Panc1 (cell line): ENCODE data around the gene GNMT. TPM values are rescaled to one million over a fixed set of nuclear protein-coding genes. Genes with fewer than 3 reads are reported as not detected.

Experiments used
- ATAC-seq: fragments of 200-7000 bp; cut with Tn5 transposase; 2 replicates; pipeline ENCODE4 v1.9.1; 2020; ENCODE audit warnings: mild to moderate bottlenecking, moderate library complexity
- Bru-seq: library from RNA; stranded (reverse); fragments of 400-500 nt; gene quantifications from one replicate; lab custom pipeline; 2021; lab: Mats Ljungman, UMichigan
- BruChase-seq, 2 experiments: library from RNA; stranded (reverse); fragments of 400-500 nt; gene quantifications; one replicate each; lab custom pipeline; 2021; lab: Mats Ljungman, UMichigan
- BruUV-seq: library from RNA; stranded (reverse); fragments of 400-500 nt; replicated peaks from 2 replicates; lab custom pipeline; 2021; lab: Mats Ljungman, UMichigan
- CTCF ChIA-PET: fragments of 300-600 bp; sonication (Branson Sonifier 250); formaldehyde crosslinking; loops from one replicate; lab custom pipeline; 2022; ENCODE audit warnings: antibody characterized with exemption; lab: Charles Lee
- POLR2A ChIA-PET: fragments of 300-600 bp; sonication (Branson Sonifier 250); formaldehyde crosslinking; loops from one replicate; lab custom pipeline; 2022; ENCODE audit warnings: antibody characterized with exemption; lab: Charles Lee
- DNase-seq: peaks from one replicate; pipeline ENCODE4 v3.0.0-alpha.2; 2010; ENCODE audit warnings: low read depth, low spot score
- H3K27ac ChIP-seq: 2 replicates; pipeline ENCODE4 v1.5.1; 2011; ENCODE audit warnings: mild to moderate bottlenecking, low read length, inconsistent platforms
- H3K27me3 ChIP-seq: fragments of 200-500 bp; sonication (Bioruptor generic); 2 replicates; pipeline ENCODE4 v1.6.0; 2014; ENCODE audit warnings: low read length, inconsistent platforms; ENCODE audit not compliant: control insufficient read depth, insufficient read depth
- H3K36me3 ChIP-seq: fragments of 200-500 bp; sonication (Bioruptor generic); 2 replicates; pipeline ENCODE4 v1.5.1; 2014; ENCODE audit warnings: inconsistent platforms, mild to moderate bottlenecking, low read length, moderate library complexity; ENCODE audit not compliant: control insufficient read depth, insufficient read depth
- H3K4me1 ChIP-seq: 2 replicates; pipeline ENCODE4 v1.5.1; 2011; ENCODE audit warnings: inconsistent platforms, mild to moderate bottlenecking, low read length, moderate library complexity; ENCODE audit not compliant: control insufficient read depth, insufficient read depth
- H3K4me3 ChIP-seq, 2 experiments: 2 replicates each; pipeline ENCODE4 v1.5.1; 2011 to 2012; ENCODE audit warnings: low read depth in 2 of 2, low read length in 2 of 2, mild to moderate bottlenecking in 2 of 2, inconsistent platforms in 1 of 2, moderate library complexity in 1 of 2
- H3K9me3 ChIP-seq: fragments of 200-500 bp; sonication (Bioruptor generic); 2 replicates; pipeline ENCODE4 v1.5.1; 2014; ENCODE audit warnings: low read depth, mild to moderate bottlenecking, inconsistent platforms, low read length, moderate library complexity; ENCODE audit not compliant: control insufficient read depth, insufficient read depth
- POLR2AphosphoS5 ChIP-seq: IDR thresholded peaks from 2 replicates; pipeline ENCODE4 v1.6.1; 2012; ENCODE audit warnings: mild to moderate bottlenecking, low read depth, low read length, moderate library complexity
- SIN3A ChIP-seq: IDR thresholded peaks from 2 replicates; pipeline ENCODE4 v1.6.1; 2012; ENCODE audit warnings: low read depth, mild to moderate bottlenecking, low read length, moderate library complexity, borderline replicate concordance; ENCODE audit not compliant: insufficient read depth
- TCF7L2 ChIP-seq: IDR thresholded peaks from 2 replicates; pipeline ENCODE4 v1.6.1; 2011; ENCODE audit warnings: mild to moderate bottlenecking, low read depth, low read length, inconsistent platforms
- in situ Hi-C: cut with HindIII; loops from 2 replicates; pipeline ENCODE4 v1.10.0; 2016; ENCODE audit warnings: low sequenced_read_pairs, low pct_unique_long_range_greater_than_20kb
- intact Hi-C: fragments of 100-400 bp; cut with micrococcal nuclease; formaldehyde crosslinking; loops from one replicate; pipeline ENCODE4 v1.10.0; 2022; ENCODE audit not compliant: unreplicated experiment
- long read RNA-seq: library from polyadenylated mRNA; unstranded; transcript quantifications from one replicate; pipeline ENCODE4 v2.0.0, GENCODE V29; 2021; ENCODE audit not compliant: unreplicated experiment
- polyA plus RNA-seq: library from polyadenylated mRNA; unstranded; fragments of >200 nt; gene quantifications from one replicate; pipeline ENCODE4 v1.2.1, GENCODE V29; 2012; ENCODE audit warnings: missing spikeins; ENCODE audit not compliant: insufficient read length
- total RNA-seq: library from RNA; stranded (reverse); gene quantifications from one replicate; pipeline ENCODE4 v1.2.1, GENCODE V29; 2021; ENCODE audit not compliant: unreplicated experiment
- TF ChIP-seq, protein P1 (sequence below), 2 experiments: IDR thresholded peaks; 2 replicates each; pipeline ENCODE4 v1.6.1; 2011 to 2012; ENCODE audit warnings: low read depth in 2 of 2, control low read depth in 1 of 2, low read length in 1 of 2, mild to moderate bottlenecking in 1 of 2, moderate library complexity in 1 of 2; ENCODE audit not compliant: insufficient read depth in 1 of 2
- TF ChIP-seq, protein P2 (sequence below): fragments of 450-650 bp; IDR thresholded peaks from 2 replicates; pipeline ENCODE4 v1.5.1; 2017; ENCODE audit warnings: mild to moderate bottlenecking

The GNMT gene
- total RNA-seq (0.72 TPM), Bru-seq, nascent RNA (percentile 39 among the genes with signal in this experiment), BruChase-seq, experiment 1, labeled RNA remaining after a 2-hour chase (percentile 45 among the genes with signal in this experiment), BruChase-seq, experiment 2, labeled RNA remaining after a 6-hour chase (percentile 44 among the genes with signal in this experiment)
- polyA plus RNA-seq: 0.41 TPM
- long read RNA-seq: 0 reads

DNA sequence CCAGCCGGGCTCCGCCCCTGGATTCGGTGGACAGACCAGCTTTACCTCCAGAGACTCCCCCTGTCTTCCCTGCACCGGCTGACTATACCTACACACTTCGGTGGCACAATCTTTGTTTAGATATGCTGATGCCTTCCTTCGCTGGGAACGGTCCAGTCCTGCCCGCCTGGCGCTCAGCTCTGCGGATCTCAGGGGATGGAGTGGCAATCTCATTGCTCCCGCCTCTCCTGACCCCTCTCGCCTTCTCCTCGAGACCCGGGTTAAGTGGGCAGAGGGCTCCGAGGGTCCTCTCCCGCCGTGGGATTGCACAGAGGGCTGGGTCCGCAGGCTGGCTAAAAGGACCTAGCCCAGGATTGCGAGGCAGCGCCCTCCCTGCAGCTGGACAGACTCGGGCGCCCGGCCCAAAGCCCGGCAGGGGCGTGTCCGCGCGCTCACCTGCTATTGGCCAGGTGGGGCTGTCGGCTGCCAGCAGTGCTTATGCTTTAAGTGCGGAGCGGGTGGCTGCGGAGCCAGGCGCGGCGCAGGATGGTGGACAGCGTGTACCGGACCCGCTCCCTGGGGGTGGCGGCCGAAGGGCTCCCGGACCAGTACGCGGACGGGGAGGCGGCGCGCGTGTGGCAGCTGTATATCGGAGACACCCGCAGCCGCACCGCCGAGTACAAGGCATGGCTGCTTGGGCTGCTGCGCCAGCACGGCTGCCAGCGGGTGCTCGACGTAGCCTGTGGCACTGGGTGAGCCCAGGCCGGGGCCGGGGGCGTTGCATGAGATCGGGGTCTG, at the start of gene GNMT:
TSS of gene GNMT (plus strand) at position 512 of the 777 bp plus-strand sequence. CDS start at position 526, 14 bp downstream.
- no peak for TF ChIP-seq SIN3A
- TF ChIP-seq, protein P1, sequence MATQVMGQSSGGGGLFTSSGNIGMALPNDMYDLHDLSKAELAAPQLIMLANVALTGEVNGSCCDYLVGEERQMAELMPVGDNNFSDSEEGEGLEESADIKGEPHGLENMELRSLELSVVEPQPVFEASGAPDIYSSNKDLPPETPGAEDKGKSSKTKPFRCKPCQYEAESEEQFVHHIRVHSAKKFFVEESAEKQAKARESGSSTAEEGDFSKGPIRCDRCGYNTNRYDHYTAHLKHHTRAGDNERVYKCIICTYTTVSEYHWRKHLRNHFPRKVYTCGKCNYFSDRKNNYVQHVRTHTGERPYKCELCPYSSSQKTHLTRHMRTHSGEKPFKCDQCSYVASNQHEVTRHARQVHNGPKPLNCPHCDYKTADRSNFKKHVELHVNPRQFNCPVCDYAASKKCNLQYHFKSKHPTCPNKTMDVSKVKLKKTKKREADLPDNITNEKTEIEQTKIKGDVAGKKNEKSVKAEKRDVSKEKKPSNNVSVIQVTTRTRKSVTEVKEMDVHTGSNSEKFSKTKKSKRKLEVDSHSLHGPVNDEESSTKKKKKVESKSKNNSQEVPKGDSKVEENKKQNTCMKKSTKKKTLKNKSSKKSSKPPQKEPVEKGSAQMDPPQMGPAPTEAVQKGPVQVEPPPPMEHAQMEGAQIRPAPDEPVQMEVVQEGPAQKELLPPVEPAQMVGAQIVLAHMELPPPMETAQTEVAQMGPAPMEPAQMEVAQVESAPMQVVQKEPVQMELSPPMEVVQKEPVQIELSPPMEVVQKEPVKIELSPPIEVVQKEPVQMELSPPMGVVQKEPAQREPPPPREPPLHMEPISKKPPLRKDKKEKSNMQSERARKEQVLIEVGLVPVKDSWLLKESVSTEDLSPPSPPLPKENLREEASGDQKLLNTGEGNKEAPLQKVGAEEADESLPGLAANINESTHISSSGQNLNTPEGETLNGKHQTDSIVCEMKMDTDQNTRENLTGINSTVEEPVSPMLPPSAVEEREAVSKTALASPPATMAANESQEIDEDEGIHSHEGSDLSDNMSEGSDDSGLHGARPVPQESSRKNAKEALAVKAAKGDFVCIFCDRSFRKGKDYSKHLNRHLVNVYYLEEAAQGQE (IDR thresholded peaks at IDR 0.05; ENCODE audit: insufficient read depth in 1 of 2, low read depth in 2 of 2, low read length in 1 of 2): no peak
- 0 out of 2 replicates have a peak, but pooled peaks have one; percentile 23 for TF ChIP-seq TCF7L2
- intact Hi-C loops: loop anchor here (10.0 kb wide), 1 partner anchor 56 kb away; no protein-coding TSS in a partner anchor
- in situ Hi-C loops: no loop called here
- H3K27ac ChIP-seq: no peak within 1 kb of the TSS
- H3K9me3 ChIP-seq: no peaks in the 10 kb centered on the region
- ChIA-PET CTCF (no interaction called here), POLR2A (interaction anchor here (0.5 to 1.1 kb wide), 2 partner anchors 24 to 36 kb away, joined by 5 to 6 read pairs; partner anchors contain the start of gene PPP2R5D)
- no TSS peak for BruUV-seq
- H3K36me3 ChIP-seq: peaks cover 6% of the 10 kb centered on the region; the same call in 1 of the 2 replicates
- no peak for DNase-seq
- H3K4me1 ChIP-seq: peaks cover 7% of the 10 kb centered on the region
- no peaks in the 10 kb centered on the region for H3K27me3 ChIP-seq
- peak; percentile 88 for ATAC-seq
- peak within 1 kb of the TSS; percentile 55 to 84 for H3K4me3 ChIP-seq

DNA sequence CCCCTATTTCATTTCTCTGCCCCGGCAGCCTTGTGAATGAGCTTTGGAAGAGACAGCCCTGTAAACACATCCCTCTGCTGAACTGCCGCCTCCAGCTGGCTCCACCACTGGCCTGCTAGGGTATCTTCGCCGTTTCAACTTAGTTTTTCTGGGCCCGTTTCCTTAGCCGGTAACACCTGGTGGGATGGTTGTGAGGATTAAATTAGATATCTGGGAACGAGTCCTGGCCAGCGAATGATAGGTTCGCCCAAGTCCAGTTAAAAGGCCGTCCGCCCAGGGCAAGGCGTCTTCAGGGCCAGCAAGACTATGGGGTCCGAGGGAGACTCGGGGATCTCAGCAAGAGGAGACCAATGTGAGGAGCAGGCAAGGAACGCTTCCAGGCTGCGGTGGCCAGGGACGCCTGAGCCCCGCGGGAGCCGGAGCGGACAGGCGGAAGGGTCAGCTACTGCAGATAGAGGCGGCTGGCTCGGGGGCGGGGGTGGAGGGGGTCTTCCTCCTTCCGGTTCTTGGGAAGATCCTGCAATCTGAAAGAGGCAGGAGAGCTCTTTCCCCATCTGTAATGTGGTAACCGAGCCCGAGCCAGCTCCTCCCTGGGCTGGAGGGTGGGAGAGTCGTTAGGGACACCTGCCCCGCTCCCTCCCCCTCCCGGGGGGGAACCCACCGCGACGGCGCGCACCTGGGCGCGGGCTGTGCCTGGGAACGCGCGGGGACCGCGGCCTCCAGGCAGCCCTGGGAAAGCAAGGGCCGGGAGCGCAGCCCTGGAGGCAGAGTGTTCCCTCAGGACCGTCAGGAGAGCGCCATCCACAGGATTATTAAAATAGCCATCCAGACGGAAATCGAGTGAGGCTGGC, 49.2 kb upstream of the GNMT start:
- H3K27me3 ChIP-seq: no peaks in the 10 kb centered on the region
- H3K9me3 ChIP-seq: no peaks in the 10 kb centered on the region
- ChIA-PET CTCF (interaction anchor here (0.7 kb wide), 1 partner anchor 43 kb away, joined by 4 read pairs; no protein-coding TSS in a partner anchor), POLR2A (no interaction called here)
- no peak overlapping the region for H3K27ac ChIP-seq
- ATAC-seq (no peak), DNase-seq (no peak)
- TF ChIP-seq POLR2AphosphoS5: no peak
- TF ChIP-seq, protein P1 (IDR thresholded peaks at IDR 0.05; ENCODE audit: insufficient read depth in 1 of 2, low read depth in 2 of 2, low read length in 1 of 2): no peak
- no peak for TF ChIP-seq TCF7L2
- TF ChIP-seq SIN3A: no peak
- TF ChIP-seq, protein P2, sequence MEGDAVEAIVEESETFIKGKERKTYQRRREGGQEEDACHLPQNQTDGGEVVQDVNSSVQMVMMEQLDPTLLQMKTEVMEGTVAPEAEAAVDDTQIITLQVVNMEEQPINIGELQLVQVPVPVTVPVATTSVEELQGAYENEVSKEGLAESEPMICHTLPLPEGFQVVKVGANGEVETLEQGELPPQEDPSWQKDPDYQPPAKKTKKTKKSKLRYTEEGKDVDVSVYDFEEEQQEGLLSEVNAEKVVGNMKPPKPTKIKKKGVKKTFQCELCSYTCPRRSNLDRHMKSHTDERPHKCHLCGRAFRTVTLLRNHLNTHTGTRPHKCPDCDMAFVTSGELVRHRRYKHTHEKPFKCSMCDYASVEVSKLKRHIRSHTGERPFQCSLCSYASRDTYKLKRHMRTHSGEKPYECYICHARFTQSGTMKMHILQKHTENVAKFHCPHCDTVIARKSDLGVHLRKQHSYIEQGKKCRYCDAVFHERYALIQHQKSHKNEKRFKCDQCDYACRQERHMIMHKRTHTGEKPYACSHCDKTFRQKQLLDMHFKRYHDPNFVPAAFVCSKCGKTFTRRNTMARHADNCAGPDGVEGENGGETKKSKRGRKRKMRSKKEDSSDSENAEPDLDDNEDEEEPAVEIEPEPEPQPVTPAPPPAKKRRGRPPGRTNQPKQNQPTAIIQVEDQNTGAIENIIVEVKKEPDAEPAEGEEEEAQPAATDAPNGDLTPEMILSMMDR: no peak
- in situ Hi-C loops: no loop called here
- H3K4me1 ChIP-seq: no peaks in the 10 kb centered on the region
- H3K4me3 ChIP-seq: no peak overlapping the region
- intact Hi-C loops: no loop called here
- no TSS peak for BruUV-seq
- no peaks in the 10 kb centered on the region for H3K36me3 ChIP-seq
